Measurements from ENCODE around the gene CHDH.

Gene CHDH

DNA sequence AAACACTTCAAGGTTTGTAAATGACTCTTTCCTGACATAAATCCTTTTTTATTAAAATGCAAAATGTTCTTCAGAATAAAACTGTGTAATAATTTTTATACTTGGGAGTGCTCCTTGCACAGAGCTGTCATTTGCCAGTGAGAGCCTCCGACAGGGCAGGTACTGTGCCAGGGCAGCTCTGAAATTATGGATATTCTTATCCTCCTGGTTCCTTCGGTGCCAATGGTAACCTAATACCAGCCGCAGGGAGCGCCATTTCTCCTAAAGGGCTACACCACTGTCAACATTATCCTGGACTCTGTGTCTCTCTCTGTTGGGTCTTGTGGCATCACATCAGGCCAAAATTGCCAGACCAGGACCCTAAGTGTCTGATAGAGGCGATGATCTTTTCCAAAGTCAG, 33.0 kb downstream of the CHDH start:
- no peak overlapping the region for H3K27ac ChIP-seq
- DNase-seq (ENCODE audit: low spot score), result no peak
- POLR2A ChIA-PET (ENCODE audit: low non-redundant PET), result no interaction called here
- TF ChIP-seq, protein P1, sequence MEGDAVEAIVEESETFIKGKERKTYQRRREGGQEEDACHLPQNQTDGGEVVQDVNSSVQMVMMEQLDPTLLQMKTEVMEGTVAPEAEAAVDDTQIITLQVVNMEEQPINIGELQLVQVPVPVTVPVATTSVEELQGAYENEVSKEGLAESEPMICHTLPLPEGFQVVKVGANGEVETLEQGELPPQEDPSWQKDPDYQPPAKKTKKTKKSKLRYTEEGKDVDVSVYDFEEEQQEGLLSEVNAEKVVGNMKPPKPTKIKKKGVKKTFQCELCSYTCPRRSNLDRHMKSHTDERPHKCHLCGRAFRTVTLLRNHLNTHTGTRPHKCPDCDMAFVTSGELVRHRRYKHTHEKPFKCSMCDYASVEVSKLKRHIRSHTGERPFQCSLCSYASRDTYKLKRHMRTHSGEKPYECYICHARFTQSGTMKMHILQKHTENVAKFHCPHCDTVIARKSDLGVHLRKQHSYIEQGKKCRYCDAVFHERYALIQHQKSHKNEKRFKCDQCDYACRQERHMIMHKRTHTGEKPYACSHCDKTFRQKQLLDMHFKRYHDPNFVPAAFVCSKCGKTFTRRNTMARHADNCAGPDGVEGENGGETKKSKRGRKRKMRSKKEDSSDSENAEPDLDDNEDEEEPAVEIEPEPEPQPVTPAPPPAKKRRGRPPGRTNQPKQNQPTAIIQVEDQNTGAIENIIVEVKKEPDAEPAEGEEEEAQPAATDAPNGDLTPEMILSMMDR (conservative IDR thresholded peaks at IDR 0.05; ENCODE audit: low read depth), result no peak
- CTCF ChIA-PET, result no interaction called here

DNA sequence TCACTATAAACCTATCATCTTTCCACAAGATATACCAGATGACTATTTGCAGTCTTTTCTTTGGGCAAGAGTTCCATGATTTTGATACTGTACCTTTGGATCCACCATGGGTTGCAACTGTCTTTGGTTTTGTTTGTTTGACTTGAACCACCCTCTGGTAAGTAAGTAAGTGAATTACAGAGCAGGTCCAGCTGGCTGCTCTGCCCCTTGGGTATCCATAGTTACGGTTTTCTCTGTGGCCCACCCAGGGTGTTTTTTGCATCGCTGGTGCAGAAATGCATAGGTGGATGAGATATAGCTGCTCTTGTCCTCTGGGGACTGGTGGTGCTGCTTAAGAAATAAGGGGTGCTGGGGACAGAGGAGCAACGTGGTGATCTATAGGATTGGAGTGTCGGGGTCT, 33.8 kb downstream of the CHDH start:
- CTCF ChIA-PET, result no interaction called here
- H3K27ac ChIP-seq, result no peak overlapping the region
- POLR2A ChIA-PET (ENCODE audit: low non-redundant PET), result no interaction called here
- no peak for DNase-seq (ENCODE audit: low spot score)
- TF ChIP-seq, protein P1 (conservative IDR thresholded peaks at IDR 0.05; ENCODE audit: low read depth), result no peak

DNA sequence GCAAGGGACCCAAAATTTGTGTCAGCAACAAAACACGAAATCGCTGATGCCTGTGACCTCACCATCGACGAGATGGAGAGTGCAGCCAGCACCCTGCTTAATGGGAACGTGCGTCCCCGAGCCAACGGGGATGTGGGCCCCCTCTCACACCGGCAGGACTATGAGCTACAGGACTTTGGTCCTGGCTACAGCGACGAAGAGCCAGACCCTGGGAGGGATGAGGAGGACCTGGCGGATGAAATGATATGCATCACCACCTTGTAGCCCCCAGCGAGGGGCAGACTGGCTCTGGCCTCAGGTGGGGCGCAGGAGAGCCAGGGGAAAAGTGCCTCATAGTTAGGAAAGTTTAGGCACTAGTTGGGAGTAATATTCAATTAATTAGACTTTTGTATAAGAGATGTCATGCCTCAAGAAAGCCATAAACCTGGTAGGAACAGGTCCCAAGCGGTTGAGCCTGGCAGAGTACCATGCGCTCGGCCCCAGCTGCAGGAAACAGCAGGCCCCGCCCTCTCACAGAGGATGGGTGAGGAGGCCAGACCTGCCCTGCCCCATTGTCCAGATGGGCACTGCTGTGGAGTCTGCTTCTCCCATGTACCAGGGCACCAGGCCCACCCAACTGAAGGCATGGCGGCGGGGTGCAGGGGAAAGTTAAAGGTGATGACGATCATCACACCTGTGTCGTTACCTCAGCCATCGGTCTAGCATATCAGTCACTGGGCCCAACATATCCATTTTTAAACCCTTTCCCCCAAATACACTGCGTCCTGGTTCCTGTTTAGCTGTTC, 34.9 kb downstream of the CHDH start:
- TF ChIP-seq, protein P1 (conservative IDR thresholded peaks at IDR 0.05; ENCODE audit: low read depth), result no peak
- CTCF ChIA-PET, result no interaction called here
- no peak overlapping the region for H3K27ac ChIP-seq
- POLR2A ChIA-PET (ENCODE audit: low non-redundant PET), result no interaction called here
- no peak for DNase-seq (ENCODE audit: low spot score)

DNA sequence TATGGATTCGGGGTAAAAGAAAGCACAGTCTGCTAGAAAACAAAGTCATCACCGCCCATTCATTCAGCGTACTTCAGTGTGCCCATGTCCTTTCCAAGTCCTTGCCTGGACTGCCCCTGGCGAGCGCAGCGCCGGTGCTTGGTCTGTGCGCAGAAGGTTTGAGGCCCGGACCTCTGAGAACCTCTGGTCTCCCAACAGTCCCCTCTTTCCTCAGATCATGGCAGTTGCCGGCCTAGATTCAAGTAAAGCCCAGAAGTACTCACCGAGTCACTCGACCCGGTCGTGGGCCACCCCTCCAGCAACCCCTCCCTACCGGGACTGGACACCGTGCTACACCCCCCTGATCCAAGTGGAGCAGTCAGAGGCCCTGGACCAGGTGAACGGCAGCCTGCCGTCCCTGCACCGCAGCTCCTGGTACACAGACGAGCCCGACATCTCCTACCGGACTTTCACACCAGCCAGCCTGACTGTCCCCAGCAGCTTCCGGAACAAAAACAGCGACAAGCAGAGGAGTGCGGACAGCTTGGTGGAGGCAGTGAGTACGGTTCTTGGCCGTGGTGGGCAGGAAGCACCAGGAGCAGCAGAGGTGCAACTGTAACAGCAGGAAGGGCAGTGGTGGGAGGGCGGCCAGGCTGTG, 36.3 kb downstream of the CHDH start:
- no peak for DNase-seq (ENCODE audit: low spot score)
- POLR2A ChIA-PET (ENCODE audit: low non-redundant PET), result no interaction called here
- CTCF ChIA-PET, result no interaction called here
- H3K27ac ChIP-seq, result no peak overlapping the region
- TF ChIP-seq, protein P1 (conservative IDR thresholded peaks at IDR 0.05; ENCODE audit: low read depth), result no peak

DNA sequence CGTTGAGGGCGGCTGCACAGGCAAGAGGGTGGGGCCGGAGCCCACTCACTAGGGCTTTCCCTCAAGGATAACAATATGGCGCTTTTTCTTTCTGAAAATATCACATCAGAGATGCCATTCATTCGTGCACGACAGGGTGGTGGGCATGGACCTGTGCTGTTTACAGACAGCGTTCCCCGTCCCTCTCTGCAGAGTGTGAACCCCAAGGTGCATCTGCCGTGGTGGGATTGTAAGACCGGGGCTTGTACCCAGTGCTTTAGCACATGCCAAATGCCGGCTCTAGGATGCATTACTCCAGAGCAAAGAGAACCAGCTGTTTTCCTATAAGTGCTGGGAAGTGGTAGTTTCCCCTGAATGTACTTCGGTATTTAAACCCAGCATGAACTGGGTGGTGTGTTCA, 37.0 kb downstream of the CHDH start:
- TF ChIP-seq, protein P1 (conservative IDR thresholded peaks at IDR 0.05; ENCODE audit: low read depth), result no peak
- ChIA-PET POLR2A (ENCODE audit: low non-redundant PET) (no interaction called here), CTCF (no interaction called here)
- no peak overlapping the region for H3K27ac ChIP-seq
- no peak for DNase-seq (ENCODE audit: low spot score)

DNA sequence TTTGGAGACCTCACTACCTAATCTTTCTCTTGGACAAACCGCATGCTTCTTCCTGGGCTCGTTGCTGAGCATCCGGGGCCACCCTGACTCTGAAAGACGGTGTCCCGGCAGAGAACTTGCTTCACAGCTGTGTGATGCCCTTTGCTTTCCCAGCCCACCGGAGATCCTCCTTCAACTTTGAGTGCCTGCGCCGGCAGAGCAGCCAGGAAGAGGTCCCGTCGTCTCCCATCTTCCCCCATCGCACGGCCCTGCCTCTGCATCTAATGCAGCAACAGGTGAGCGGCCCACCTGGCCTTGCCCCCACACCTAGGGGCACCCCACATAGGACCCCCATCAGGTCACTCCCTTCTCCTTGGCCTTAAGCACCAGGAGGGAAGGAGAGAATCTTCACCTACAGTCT, 37.7 kb downstream of the CHDH start:
- CTCF ChIA-PET, result no interaction called here
- DNase-seq (ENCODE audit: low spot score), result no peak
- H3K27ac ChIP-seq, result no peak overlapping the region
- TF ChIP-seq, protein P1 (conservative IDR thresholded peaks at IDR 0.05; ENCODE audit: low read depth), result no peak
- POLR2A ChIA-PET (ENCODE audit: low non-redundant PET), result no interaction called here
